ENCODE data around the gene CEACAM19.
A peak's percentile ranks its signal among the peaks of the same experiment; 100 is the strongest.

Gene CEACAM19

DNA sequence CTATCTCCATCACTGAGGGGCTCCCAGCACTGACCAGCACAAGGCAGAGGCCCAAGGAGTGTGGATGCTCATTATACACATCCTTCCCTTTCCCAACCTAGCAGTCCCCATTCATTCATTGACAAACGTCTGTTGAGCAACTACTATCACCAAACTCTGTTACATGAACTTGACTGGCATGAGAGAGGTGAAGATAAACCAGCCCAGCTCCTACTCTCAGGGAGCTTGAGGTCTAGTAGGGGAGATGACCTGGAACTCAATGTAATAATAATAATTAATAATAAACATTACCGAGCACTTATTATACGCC is 18.8 kb downstream of the CEACAM19 start:
- Mint-ChIP-seq H3K9me3 (no peaks in the 10 kb centered on the region), H3K27me3 (ENCODE audit: low read depth) (peaks cover 13% of the 10 kb centered on the region), H3K27ac (no peak overlapping the region), H3K4me3 (no peak overlapping the region), H3K36me3 (ENCODE audit: low read depth) (no peaks in the 10 kb centered on the region), H3K4me1 (ENCODE audit: low read depth) (peaks cover 23% of the 10 kb centered on the region)
- DNase-seq (ENCODE audit: low spot score) = no peak

DNA sequence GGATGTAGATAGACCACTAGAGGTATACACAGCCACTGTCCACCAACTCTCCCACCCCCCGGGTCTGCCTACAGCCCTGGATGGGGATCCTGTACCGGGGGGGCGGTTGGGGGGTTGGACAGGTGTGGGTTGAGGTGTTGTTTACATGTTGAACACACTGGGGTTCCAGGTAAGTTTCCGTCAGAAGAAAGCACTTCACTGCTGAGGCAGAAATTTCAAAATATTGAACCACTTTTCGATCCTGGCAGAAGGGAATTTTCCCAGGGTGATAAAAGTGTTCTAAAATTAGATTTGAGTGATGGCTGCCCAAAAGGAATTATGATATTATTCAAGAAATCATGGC is 21.1 kb downstream of the CEACAM19 start:
- Mint-ChIP-seq H3K4me3 (peak overlapping the region; percentile 43), H3K27me3 (ENCODE audit: low read depth) (peaks cover 10% of the 10 kb centered on the region)

DNA sequence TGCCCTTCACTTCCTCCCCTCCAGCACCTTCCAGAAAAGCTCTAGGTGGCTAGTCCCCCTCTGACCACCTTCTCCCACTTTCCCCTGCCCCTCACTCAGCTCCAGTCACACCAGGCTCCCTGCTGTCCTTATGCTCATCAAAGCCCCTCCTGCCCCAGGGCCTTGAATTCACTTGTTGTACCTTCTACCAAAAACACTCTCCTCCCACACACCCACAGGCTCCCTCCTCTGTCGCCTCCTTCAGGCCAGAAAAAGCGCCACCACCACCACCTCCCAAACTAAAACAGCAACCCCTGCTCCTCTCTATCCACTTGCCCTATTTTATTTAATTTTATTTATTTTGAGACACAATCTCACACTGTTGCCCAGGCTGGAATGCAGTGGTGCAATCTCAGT is 22.9 kb downstream of the CEACAM19 start:
- H3K4me1 Mint-ChIP-seq (ENCODE audit: low read depth) = peaks cover 18% of the 10 kb centered on the region
- H3K36me3 Mint-ChIP-seq (ENCODE audit: low read depth) = no peaks in the 10 kb centered on the region
- no peaks in the 10 kb centered on the region for H3K9me3 Mint-ChIP-seq
- H3K27me3 Mint-ChIP-seq (ENCODE audit: low read depth) = peaks cover 6% of the 10 kb centered on the region
- H3K4me3 Mint-ChIP-seq = no peak overlapping the region
- no peak for DNase-seq (ENCODE audit: low spot score)
- H3K27ac Mint-ChIP-seq = peak overlapping the region; percentile 56

More for the DNA sequence above, 21.1 kb downstream of the CEACAM19 start:
- no peak for DNase-seq (ENCODE audit: low spot score)
- H3K36me3 Mint-ChIP-seq (ENCODE audit: low read depth) = no peaks in the 10 kb centered on the region
- no peaks in the 10 kb centered on the region for H3K9me3 Mint-ChIP-seq
- H3K4me1 Mint-ChIP-seq (ENCODE audit: low read depth) = peaks cover 22% of the 10 kb centered on the region
- peak overlapping the region; percentile 47 for H3K27ac Mint-ChIP-seq

- Mint-ChIP-seq H3K9me3 (no peaks in the 10 kb centered on the region), H3K27me3 (ENCODE audit: low read depth) (peaks cover 6% of the 10 kb centered on the region), H3K36me3 (ENCODE audit: low read depth) (no peaks in the 10 kb centered on the region), H3K27ac (no peak overlapping the region), H3K4me3 (no peak overlapping the region), H3K4me1 (ENCODE audit: low read depth) (peaks cover 13% of the 10 kb centered on the region)
- no peak for DNase-seq (ENCODE audit: low spot score)
These were observed 25.8 kb downstream of the CEACAM19 start for GRCh38 chr19:44696939-44697669.

- Mint-ChIP-seq H3K27me3 (ENCODE audit: low read depth) (peaks cover 4% of the 10 kb centered on the region), H3K27ac (no peak overlapping the region), H3K4me1 (ENCODE audit: low read depth) (peaks cover 7% of the 10 kb centered on the region), H3K36me3 (ENCODE audit: low read depth) (no peaks in the 10 kb centered on the region), H3K4me3 (no peak overlapping the region), H3K9me3 (no peaks in the 10 kb centered on the region)
- no peak for DNase-seq (ENCODE audit: low spot score)
These were observed 26.4 kb downstream of the CEACAM19 start for GRCh38 chr19:44697670-44698034.

- Mint-ChIP-seq H3K27me3 (ENCODE audit: low read depth) (peaks cover 3% of the 10 kb centered on the region), H3K36me3 (ENCODE audit: low read depth) (no peaks in the 10 kb centered on the region), H3K9me3 (no peaks in the 10 kb centered on the region), H3K27ac (no peak within 1 kb of the TSS), H3K4me1 (ENCODE audit: low read depth) (peaks cover 5% of the 10 kb centered on the region), H3K4me3 (no peak within 1 kb of the TSS)
- DNase-seq (ENCODE audit: low spot score) = no peak
These were observed 27.4 kb downstream of the CEACAM19 start, which contains the start of gene CEACAM16 for GRCh38 chr19:44698492-44699201. Gene CEACAM16 (plus strand): TSS chr19:44699151. CDS start chr19:44701457, 2,306 bp downstream.

DNA sequence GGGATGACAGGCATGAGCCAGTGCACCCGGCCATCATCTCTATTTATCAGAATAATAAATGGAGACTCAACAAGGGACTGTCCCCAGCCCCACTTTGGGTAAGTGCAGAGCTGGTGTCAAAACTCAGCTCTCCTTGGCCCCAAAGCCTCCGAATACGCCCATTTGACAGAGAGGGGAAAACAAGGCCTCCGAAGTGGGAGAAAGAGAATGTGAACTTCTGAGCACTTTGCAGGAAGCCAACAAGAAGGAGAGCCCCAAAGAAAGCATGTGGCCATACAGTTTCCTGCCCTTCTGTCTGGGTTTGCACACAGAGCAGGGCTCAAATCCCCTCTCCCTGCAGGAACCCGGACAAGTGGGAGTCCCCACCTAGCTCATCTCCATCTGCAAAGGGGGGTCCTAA is 29.3 kb downstream of the CEACAM19 start:
- H3K4me3 Mint-ChIP-seq = no peak overlapping the region
- H3K36me3 Mint-ChIP-seq (ENCODE audit: low read depth) = no peaks in the 10 kb centered on the region
- no peak overlapping the region for H3K27ac Mint-ChIP-seq
- peaks cover 3% of the 10 kb centered on the region for H3K27me3 Mint-ChIP-seq (ENCODE audit: low read depth)
- H3K4me1 Mint-ChIP-seq (ENCODE audit: low read depth) = no peaks in the 10 kb centered on the region
- DNase-seq (ENCODE audit: low spot score) = no peak
- H3K9me3 Mint-ChIP-seq = no peaks in the 10 kb centered on the region

DNA sequence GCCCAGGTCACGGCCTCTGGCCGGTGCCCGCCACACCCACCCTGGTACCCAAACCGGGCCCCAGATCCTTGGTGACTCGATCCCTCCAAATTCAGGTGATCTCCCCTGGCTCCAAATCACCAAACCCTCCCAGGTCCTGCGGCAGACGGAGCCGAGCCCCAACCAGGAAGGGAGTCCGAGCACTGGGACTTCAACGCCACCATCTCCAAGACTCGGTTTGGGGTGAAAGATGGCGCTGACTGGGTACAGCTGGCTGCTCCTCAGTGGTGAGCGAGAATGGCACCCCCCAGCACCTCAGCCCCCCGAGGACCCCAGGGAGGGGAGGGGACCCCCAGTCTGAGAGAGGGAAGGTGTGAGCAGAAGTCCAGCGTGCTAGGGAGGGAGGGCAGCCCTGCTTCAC is 29.9 kb downstream of the CEACAM19 start:
- no peaks in the 10 kb centered on the region for H3K36me3 Mint-ChIP-seq (ENCODE audit: low read depth)
- H3K9me3 Mint-ChIP-seq = no peaks in the 10 kb centered on the region
- no peaks in the 10 kb centered on the region for H3K4me1 Mint-ChIP-seq (ENCODE audit: low read depth)
- H3K27me3 Mint-ChIP-seq (ENCODE audit: low read depth) = peaks cover 3% of the 10 kb centered on the region
- no peak overlapping the region for H3K4me3 Mint-ChIP-seq
- DNase-seq (ENCODE audit: low spot score) = no peak
- H3K27ac Mint-ChIP-seq = no peak overlapping the region

- Mint-ChIP-seq H3K4me3 (no peak overlapping the region), H3K36me3 (ENCODE audit: low read depth) (no peaks in the 10 kb centered on the region), H3K4me1 (ENCODE audit: low read depth) (no peaks in the 10 kb centered on the region), H3K27ac (no peak overlapping the region), H3K27me3 (ENCODE audit: low read depth) (no peaks in the 10 kb centered on the region), H3K9me3 (no peaks in the 10 kb centered on the region)
- no peak for DNase-seq (ENCODE audit: low spot score)
These were observed 31.4 kb downstream of the CEACAM19 start for GRCh38 chr19:44702551-44703176.

DNA sequence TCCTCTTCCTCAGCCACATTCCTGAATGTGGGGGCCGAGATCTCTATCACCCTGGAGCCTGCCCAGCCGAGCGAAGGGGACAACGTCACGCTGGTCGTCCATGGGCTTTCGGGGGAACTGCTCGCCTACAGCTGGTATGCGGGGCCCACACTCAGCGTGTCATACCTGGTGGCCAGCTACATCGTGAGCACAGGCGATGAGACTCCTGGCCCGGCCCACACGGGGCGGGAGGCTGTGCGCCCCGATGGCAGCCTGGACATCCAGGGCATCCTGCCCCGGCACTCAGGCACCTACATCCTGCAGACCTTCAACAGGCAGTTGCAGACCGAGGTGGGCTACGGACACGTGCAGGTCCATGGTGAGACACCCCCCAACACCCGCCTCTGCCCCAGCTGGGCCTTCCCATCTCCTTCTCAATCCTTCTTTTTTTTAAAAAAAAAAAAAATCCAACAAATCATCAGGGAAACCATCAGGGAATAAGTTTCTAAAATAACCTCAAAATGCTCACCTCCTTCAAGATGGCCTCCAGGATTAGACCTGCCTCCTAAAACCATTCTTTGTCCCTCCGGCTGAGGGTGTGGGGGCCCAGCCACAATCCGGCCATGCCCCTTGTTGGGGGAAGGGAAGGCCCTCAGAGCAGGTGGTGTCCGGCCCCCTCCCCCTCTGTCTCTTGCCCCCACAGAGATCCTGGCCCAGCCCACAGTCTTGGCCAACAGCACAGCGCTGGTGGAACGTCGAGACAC is 32.2 kb downstream of the CEACAM19 start:
- no peak for DNase-seq (ENCODE audit: low spot score)
- Mint-ChIP-seq H3K36me3 (ENCODE audit: low read depth) (no peaks in the 10 kb centered on the region), H3K27me3 (ENCODE audit: low read depth) (no peaks in the 10 kb centered on the region), H3K27ac (no peak overlapping the region), H3K4me1 (ENCODE audit: low read depth) (no peaks in the 10 kb centered on the region), H3K4me3 (no peak overlapping the region), H3K9me3 (no peaks in the 10 kb centered on the region)

- Mint-ChIP-seq H3K9me3 (no peaks in the 10 kb centered on the region), H3K36me3 (ENCODE audit: low read depth) (no peaks in the 10 kb centered on the region), H3K4me1 (ENCODE audit: low read depth) (no peaks in the 10 kb centered on the region)
These were observed 33.7 kb downstream of the CEACAM19 start for GRCh38 chr19:44704982-44705381.

DNA sequence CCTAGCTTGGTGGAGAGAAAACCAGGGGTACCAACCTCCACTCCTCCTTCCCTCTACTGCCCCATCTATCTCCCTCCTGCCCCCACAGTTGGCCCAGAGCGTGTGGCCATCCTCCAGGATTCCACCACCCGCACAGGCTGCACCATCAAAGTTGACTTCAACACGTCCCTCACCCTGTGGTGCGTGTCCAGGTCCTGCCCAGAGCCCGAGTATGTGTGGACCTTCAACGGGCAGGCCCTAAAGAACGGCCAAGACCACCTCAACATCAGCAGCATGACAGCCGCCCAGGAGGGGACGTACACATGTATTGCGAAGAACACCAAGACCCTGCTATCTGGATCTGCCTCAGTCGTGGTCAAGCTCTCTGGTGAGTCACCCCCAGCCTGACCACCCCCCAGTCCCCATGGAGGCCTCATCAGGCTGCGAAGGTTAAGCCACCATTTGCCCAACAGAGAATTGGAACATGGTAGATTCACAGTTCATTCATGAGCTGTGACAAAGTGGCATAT is 34.3 kb downstream of the CEACAM19 start:
- no peak overlapping the region for H3K4me3 Mint-ChIP-seq

More at GRCh38 chr19:44704982-44705381, 33.7 kb downstream of the CEACAM19 start:
- H3K27me3 Mint-ChIP-seq (ENCODE audit: low read depth) = no peaks in the 10 kb centered on the region
- no peak for DNase-seq (ENCODE audit: low spot score)
- no peak overlapping the region for H3K27ac Mint-ChIP-seq
- no peak overlapping the region for H3K4me3 Mint-ChIP-seq

DNA sequence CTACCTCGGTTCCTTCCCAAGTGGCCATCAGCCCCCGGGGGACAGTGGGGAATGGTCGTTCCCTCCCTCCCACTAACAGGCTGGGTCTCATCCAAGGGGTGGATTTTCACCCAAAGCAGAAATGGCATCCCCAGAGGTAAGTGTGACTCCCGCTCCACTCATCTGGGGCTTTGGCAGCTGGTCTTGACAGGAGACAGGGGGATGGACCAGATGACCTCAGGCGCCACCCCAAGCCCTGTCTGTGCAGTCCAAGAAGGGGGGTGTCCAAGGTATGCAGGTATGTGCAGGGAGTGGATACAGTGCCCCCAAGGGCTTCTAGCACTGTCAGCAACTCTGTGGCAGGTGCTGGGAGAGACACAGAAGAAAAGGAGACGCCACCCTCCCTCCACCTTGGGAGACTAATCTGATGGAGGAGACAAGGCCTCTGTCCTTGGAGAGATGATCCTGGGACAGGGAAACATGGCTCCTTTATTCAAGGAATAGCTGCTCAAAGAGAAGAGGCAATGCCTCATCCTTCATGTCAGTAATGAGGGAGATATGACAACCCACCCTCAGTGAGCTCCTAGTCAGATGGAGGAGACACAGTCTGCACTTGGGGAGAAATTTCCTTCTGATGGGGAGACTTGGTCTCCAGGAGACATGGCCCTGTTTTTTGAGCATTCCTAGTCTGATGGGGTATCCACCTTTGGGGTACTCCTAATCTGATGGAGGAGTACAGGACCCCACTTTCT is 35.4 kb downstream of the CEACAM19 start:
- H3K9me3 Mint-ChIP-seq = no peaks in the 10 kb centered on the region
- H3K4me3 Mint-ChIP-seq = no peak overlapping the region

More for the DNA sequence above, 34.3 kb downstream of the CEACAM19 start:
- H3K9me3 Mint-ChIP-seq = no peaks in the 10 kb centered on the region
- H3K36me3 Mint-ChIP-seq (ENCODE audit: low read depth) = no peaks in the 10 kb centered on the region
- DNase-seq (ENCODE audit: low spot score) = no peak
- no peak overlapping the region for H3K27ac Mint-ChIP-seq
- H3K27me3 Mint-ChIP-seq (ENCODE audit: low read depth) = no peaks in the 10 kb centered on the region
- H3K4me1 Mint-ChIP-seq (ENCODE audit: low read depth) = no peaks in the 10 kb centered on the region

More for the DNA sequence above, 35.4 kb downstream of the CEACAM19 start:
- H3K27ac Mint-ChIP-seq = no peak overlapping the region
- H3K36me3 Mint-ChIP-seq (ENCODE audit: low read depth) = no peaks in the 10 kb centered on the region
- no peaks in the 10 kb centered on the region for H3K27me3 Mint-ChIP-seq (ENCODE audit: low read depth)
- no peaks in the 10 kb centered on the region for H3K4me1 Mint-ChIP-seq (ENCODE audit: low read depth)
- no peak for DNase-seq (ENCODE audit: low spot score)

All from T-helper 2 cell treated with Interferon-gamma antibody and Interleukin-4, amounts not matched to agents 5 μg/mL and 100 μg/mL, for 36 hours (primary cell).